Activated CD8-positive, alpha-beta memory T cell treated with anti-CD3 and anti-CD28 coated beads, Interleukin-2, amount 10 ng/mL, durations not matched to agents 7 days and 5 days (primary cell): Measurements from ENCODE around the gene STAB1. TPM values are rescaled to one million over a fixed set of nuclear protein-coding genes. Genes with fewer than 3 reads are reported as not detected.

Source experiments
- ATAC-seq: fragments of 150-1000 bp; cut with Tn5 transposase; one replicate; pipeline ENCODE4 v1.10.0; 2021; ENCODE audit warnings: moderate library complexity
- CTCF ChIA-PET: fragments of 350-600 bp; sonication (Branson Sonifier 250); formaldehyde crosslinking; loops from one replicate; lab custom pipeline; 2021; ENCODE audit warnings: antibody characterized with exemption; lab: Charles Lee
- DNase-seq: peaks from one replicate; pipeline ENCODE4 v3.0.0-alpha.2; 2020
- H3K27ac Mint-ChIP-seq: one replicate; pipeline ENCODE4 v1.8.0; 2021; ENCODE audit warnings: mild to moderate bottlenecking, mixed read lengths
- H3K27me3 Mint-ChIP-seq: one replicate; pipeline ENCODE4 v1.8.0; 2021; ENCODE audit warnings: mixed read lengths
- H3K36me3 Mint-ChIP-seq: one replicate; pipeline ENCODE4 v1.8.0; 2021; ENCODE audit warnings: mild to moderate bottlenecking, mixed read lengths
- H3K4me1 Mint-ChIP-seq: one replicate; pipeline ENCODE4 v1.8.0; 2021; ENCODE audit warnings: mixed read lengths
- H3K4me3 Mint-ChIP-seq: one replicate; pipeline ENCODE4 v1.8.0; 2021; ENCODE audit warnings: mild to moderate bottlenecking, moderate library complexity, mixed read lengths
- H3K9me3 Mint-ChIP-seq: one replicate; pipeline ENCODE4 v1.8.0; 2022; ENCODE audit warnings: low read depth, mixed read lengths
- total RNA-seq, 2 experiments: library from RNA; stranded (reverse); gene quantifications; one replicate each; pipeline ENCODE4 v1.2.3, GENCODE V29; 2021

STAB1 gene
- total RNA-seq, 2 experiments from 2014 or later, result not detected

GRCh38 chr3:52561028-52561747 is 66.0 kb downstream of the STAB1 start:
- H3K4me1 Mint-ChIP-seq, result no peaks in the 10 kb centered on the region
- no peak overlapping the region for H3K4me3 Mint-ChIP-seq
- peaks cover 39% of the 10 kb centered on the region for H3K36me3 Mint-ChIP-seq
- CTCF ChIA-PET, result interaction anchor here (0.6 to 1.2 kb wide), 3 partner anchors 8 to 113 kb away, joined by 3 to 4 read pairs (median 3); no protein-coding TSS in a partner anchor
- H3K27me3 Mint-ChIP-seq, result no peaks in the 10 kb centered on the region
- no peak overlapping the region for H3K27ac Mint-ChIP-seq
- no peaks in the 10 kb centered on the region for H3K9me3 Mint-ChIP-seq
- ATAC-seq, result no peak
- DNase-seq, result no peak

- no peaks in the 10 kb centered on the region for H3K27me3 Mint-ChIP-seq
- H3K27ac Mint-ChIP-seq, result no peak overlapping the region
- CTCF ChIA-PET, result no interaction called here
- H3K4me3 Mint-ChIP-seq, result no peak overlapping the region
- no peaks in the 10 kb centered on the region for H3K9me3 Mint-ChIP-seq
- no peaks in the 10 kb centered on the region for H3K4me1 Mint-ChIP-seq
- DNase-seq, result no peak
- ATAC-seq, result no peak
- H3K36me3 Mint-ChIP-seq, result peaks cover 41% of the 10 kb centered on the region
Observed at GRCh38 chr3:52563984-52564383, 68.8 kb downstream of the STAB1 start.

- CTCF ChIA-PET, result interaction anchor here (0.9 kb wide), 1 partner anchor 44 kb away, joined by 3 read pairs; no protein-coding TSS in a partner anchor
- ATAC-seq, result no peak
- Mint-ChIP-seq H3K27ac (no peak overlapping the region), H3K4me1 (no peaks in the 10 kb centered on the region), H3K27me3 (no peaks in the 10 kb centered on the region), H3K9me3 (no peaks in the 10 kb centered on the region), H3K4me3 (no peak overlapping the region), H3K36me3 (peaks cover 27% of the 10 kb centered on the region)
- no peak for DNase-seq
Observed at GRCh38 chr3:52568069-52568468, 72.9 kb downstream of the STAB1 start.

- H3K9me3 Mint-ChIP-seq, result no peaks in the 10 kb centered on the region
Observed at GRCh38 chr3:52570076-52570475, 74.9 kb downstream of the STAB1 start.

GRCh38 chr3:52572221-52572620 is 77.1 kb downstream of the STAB1 start:
- Mint-ChIP-seq H3K36me3 (peaks cover 36% of the 10 kb centered on the region), H3K4me3 (no peak overlapping the region), H3K4me1 (no peaks in the 10 kb centered on the region), H3K27ac (no peak overlapping the region), H3K27me3 (no peaks in the 10 kb centered on the region), H3K9me3 (no peaks in the 10 kb centered on the region)
- CTCF ChIA-PET, result interaction anchor here (1.0 kb wide), 1 partner anchor 143 kb away, joined by 3 read pairs; no protein-coding TSS in a partner anchor
- DNase-seq (no peak), ATAC-seq (no peak)

More at GRCh38 chr3:52570076-52570475, 74.9 kb downstream of the STAB1 start:
- CTCF ChIA-PET, result interaction anchor here (0.7 kb wide), 1 partner anchor 9 kb away, joined by 4 read pairs; no protein-coding TSS in a partner anchor
- no peak for ATAC-seq
- peaks cover 26% of the 10 kb centered on the region for H3K36me3 Mint-ChIP-seq
- no peak overlapping the region for H3K4me3 Mint-ChIP-seq
- DNase-seq, result no peak
- no peaks in the 10 kb centered on the region for H3K4me1 Mint-ChIP-seq
- no peaks in the 10 kb centered on the region for H3K27me3 Mint-ChIP-seq
- H3K27ac Mint-ChIP-seq, result no peak overlapping the region

Other genes starting within 250 kb of the STAB1 start
- 10 to 100 TPM; 91.1 to 94.1 TPM for gene PPM1M, start 249.6 kb upstream of the STAB1 start, total RNA-seq
- 100 to 1,000 TPM; 114 to 132 TPM for gene WDR82, start 216.7 kb upstream of the STAB1 start, total RNA-seq
- gene GLYCTK, start 207.5 kb upstream of the STAB1 start, total RNA-seq, result 10 to 100 TPM; 23.2 to 29.4 TPM
- 10 to 100 TPM; 13.9 to 26.5 TPM for gene DNAH1, start 179.0 kb upstream of the STAB1 start, total RNA-seq
- 100 to 1,000 TPM; 102 to 107 TPM for gene BAP1, start 85.3 kb upstream of the STAB1 start, total RNA-seq
- 10 to 100 TPM; 12.9 to 26.5 TPM for gene PHF7, start 84.7 kb upstream of the STAB1 start, total RNA-seq
- under 1 TPM; 0.28 to 0.38 TPM for gene SEMA3G, start 50.2 kb upstream of the STAB1 start, total RNA-seq
- 1 to 10 TPM; 1.4 to 2.6 TPM for gene TNNC1, start 41.3 kb upstream of the STAB1 start, total RNA-seq
- 10 to 100 TPM; 72.9 to 84.1 TPM for gene NISCH, start 39.7 kb upstream of the STAB1 start, total RNA-seq
- 10 to 100 TPM; 38.7 to 54.5 TPM for gene NT5DC2, start 38.5 kb downstream of the STAB1 start, total RNA-seq
- gene UQCC5, start 41.3 kb downstream of the STAB1 start, total RNA-seq, result 10 to 100 TPM; 12.9 to 15.5 TPM
- gene PBRM1, start 190.6 kb downstream of the STAB1 start, total RNA-seq, result 10 to 100 TPM; 69.7 to 73.3 TPM
- 100 to 1,000 TPM in 1 of 2 experiments, 10 to 100 TPM in 1; 86.8 to 116 TPM for gene GNL3, start 190.7 kb downstream of the STAB1 start, total RNA-seq
- 10 to 100 TPM; 37.0 to 46.3 TPM for gene GLT8D1, start 210.5 kb downstream of the STAB1 start, total RNA-seq
- gene SPCS1, start 210.8 kb downstream of the STAB1 start, total RNA-seq, result 100 to 1,000 TPM in 1 of 2 experiments, 10 to 100 TPM in 1; 87.3 to 106 TPM